Left forelimb (tissue), 1 donor: ENCODE data around the gene CMTM1.

Experiments
- DNase-seq: peaks from one replicate; pipeline ENCODE4 v3.0.0-alpha.2; 2018; ENCODE audit warnings: low spot score

CMTM1 gene

GRCh38 chr16:66538910-66539309 lies 27.3 kb upstream of the CMTM1 start:
- no peak for DNase-seq

DNA sequence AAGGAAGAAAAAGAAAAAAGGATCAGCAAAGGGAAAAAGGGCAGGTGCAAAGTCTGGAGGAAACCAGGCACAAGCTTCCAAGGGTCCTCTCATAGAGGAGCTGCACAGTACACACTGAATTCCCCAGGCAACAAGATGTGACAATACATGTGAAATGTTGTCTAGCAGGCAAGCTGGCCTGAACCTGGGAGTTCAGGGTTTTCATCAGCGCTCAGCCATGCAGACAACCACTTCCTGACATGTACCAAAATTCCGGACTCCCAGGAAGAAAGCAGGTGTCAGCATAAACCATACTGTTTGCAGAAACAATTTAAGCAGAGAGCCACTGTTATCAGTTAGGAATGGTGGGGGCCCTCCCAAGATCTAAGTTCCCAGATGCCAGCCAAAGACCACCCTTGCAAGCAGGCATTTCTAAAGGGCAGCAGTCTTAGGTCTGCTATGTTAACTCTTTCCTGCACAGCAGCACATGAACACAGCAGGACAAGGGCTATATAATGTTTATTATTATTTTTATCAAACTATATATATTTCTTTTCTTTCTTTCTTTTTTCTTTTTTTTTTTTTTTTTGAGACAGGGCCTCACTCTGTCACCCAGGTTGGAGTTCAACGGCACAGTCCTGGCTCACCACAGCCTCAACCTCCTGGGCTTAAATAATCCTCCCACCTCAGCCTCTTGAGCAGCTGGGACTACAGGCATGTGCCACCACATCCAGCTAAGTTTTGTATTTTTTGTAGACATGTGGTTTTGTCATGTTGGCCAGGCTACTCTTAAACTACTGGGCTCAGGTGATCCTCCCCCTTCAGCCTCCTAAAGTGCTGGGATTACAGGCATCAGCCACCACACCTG lies 26.4 kb upstream of the CMTM1 start:
- DNase-seq = no peak

DNA sequence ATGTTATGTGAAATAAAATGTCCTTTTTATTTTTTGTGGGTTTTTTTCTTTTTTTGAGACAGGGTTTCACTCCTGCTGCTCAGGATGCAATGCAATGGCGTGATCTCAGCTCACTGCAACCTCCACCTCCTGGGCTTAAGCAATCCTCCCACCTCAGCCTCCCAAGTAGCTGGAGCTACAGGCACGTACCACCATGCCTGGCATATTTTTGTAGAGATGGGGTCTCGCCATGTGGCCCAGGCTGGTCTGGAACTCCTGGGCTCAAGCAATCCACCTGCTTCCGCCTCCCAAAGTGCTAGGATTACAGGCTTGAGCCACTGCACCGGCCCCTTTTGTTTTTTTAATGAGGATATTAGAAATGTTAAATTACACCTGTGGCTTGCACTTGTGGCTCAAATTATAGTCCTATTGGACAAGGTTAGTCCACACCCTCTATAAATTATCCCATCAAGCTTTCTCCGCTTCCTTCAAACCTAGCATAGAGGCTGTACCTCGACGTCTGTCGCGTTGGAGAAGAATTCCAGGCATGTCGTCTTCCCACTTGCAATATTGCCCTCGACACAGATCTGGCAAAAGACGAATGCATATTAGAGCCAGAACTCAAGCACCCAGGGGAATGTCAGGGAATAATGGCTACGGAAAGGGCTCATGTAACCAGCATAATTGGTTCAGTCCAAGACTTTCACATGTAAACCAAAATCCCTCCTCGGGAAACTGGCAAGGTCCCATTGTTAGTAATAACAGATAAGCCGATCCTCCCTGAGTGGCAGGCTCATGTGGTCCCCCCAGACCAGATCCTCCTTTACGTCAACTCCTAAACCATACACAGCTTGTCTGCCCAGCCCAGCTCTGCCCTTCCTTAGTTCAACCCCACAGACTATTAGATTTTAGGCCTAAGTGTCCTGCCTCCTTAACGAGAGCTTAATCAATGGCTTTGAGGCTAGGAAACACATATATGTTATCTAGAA lies 24.6 kb upstream of the CMTM1 start:
- DNase-seq = no peak

- no peak for DNase-seq
Measured at GRCh38 chr16:66542396-66542795, 23.8 kb upstream of the CMTM1 start.

DNA sequence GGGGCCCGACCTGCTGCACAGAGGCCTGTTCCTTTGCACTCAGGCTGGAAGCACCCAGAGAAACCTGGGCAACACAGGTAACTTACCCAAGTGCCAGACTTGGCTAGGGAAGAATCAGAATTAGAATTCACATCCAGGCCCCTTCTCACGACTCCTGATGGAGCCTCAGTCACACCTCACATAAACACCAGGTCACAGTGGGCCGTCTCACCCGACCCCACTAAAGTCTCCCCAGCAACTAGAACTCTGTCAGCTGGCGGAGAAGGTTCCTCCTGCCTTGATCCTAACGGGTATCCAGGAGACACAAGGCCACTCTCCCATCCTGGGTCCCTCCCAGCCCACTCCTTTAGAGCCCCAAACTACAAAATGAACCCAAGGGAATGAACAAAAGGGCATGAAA lies 22.7 kb upstream of the CMTM1 start:
- no peak for DNase-seq

GRCh38 chr16:66544016-66544757 lies 22.1 kb upstream of the CMTM1 start:
- no peak for DNase-seq

DNA sequence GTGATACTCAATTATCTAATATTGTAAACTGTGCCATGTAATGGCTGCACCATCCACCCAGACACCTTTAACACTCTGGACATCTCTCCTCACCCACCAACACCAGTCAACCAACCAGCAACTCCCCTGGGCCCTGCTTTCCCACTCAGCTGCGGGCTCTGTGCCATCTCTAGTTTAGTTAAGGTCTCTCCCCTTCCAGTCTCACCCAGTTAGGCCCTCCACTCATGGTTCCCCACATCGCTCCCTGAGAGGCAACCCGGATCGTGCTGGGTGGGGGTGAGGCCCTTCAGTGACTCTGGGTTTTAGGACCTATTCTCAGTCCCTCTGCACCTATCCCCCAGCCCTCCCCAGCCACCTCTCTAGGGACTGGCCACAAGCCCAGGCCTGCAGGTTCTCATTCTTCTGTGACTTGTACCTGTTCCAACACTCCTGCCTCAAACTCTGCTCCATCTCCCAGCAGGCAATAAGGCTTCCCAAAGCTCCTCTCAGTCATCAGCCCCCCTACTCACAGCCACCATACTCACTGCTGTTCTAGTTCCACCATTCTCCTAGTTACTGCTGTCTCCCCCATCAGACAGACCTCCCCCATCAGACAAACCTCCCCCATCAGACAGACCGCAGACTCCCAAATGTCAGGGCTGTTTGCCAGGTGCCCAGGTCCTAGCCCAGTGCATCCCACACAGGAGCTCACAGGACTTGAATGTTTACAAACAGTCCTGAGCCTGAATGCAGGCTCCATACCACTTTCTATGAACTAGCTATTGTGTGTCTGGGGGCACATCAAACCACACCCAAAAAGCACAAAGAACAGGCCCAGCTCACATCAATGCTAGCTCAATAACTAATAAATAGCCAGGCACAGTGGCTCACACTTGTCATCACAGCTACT lies 18.9 kb upstream of the CMTM1 start:
- no peak for DNase-seq

DNA sequence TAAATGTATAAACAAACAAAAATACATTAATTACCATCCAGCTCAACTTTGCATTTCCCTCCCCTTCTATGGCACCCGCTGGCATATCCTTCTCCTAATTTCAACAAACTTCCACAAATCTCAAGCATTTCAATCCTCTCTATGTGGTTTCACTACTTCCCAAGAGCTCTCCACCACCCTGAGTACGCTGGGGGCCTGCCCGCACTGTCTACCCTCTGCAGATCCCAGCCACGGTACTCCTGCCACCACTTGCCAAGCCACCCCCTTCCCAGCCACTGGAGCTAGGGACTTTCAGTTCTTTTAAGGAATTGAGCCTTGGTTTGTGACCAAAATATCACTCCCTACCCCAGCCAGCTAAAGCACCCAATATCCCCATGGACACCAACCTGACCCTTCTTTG lies 18.2 kb upstream of the CMTM1 start:
- no peak for DNase-seq

GRCh38 chr16:66548868-66549267 lies 17.4 kb upstream of the CMTM1 start:
- no peak for DNase-seq

DNA sequence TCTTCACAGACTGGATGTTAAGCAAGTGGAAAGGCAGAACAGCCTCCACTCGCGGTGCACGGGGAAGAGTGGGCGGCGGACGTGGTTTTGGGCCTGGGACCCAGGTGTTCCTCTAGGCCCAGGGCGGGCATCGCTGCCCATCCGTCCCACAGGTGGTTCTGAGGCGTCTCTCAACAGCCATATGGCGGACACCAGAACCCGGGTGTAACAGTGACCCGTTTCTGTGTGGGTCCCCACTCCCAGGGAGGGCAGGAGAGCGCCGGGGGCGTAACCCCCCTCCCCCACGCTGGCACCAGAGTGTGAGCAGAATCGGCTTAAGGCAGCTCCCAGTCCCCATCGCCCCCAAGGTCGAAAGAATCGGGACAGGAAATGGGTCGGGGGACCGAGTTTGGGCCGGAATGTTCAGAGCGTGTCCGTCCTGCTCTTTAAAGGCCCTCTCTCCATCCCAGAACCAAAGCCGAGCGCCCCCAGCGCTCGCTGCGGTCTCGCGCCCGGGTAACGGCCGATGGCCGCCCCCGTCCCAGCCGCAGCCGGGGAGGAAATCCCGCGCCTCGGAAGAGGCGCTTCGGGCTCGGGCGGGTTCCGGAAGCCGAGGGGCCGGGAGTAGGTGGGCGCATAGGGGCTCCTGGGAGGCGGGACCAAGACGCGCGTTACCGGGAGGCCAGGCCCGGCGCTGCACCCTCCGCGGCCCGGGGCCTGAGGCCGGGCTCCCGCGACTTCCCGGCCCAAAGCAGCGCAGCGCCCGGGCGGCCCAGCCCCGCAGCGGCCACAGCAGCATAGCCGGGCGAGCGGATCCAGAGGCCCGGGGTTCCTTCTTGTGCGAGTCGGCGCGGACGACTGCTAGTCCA lies 16.7 kb upstream of the CMTM1 start, which contains the start of gene TK2:
TSS of gene TK2 (minus strand) at position 839 of the 848 bp plus-strand sequence. CDS start at position 778, 61 bp downstream.
- peak; percentile 91 for DNase-seq

DNA sequence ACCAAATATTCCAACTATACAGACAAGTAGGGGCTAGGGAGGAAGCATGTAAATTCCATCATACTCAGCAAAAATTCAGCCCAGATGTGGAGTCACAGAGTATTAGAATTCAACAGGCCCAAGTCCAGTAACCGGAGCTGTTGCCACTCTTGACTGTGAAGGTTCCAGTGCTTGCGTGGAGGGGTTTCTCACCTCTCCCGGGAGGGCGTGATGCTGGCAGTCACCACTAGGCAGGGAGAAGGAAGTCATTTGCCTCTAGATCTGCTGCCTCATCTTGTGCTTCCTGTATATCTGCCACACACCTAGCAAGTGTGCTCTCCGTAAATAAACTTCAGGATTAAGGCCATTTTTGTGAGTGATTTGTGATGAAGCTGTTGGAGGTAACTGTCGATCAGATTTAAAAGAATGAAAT lies 14.9 kb upstream of the CMTM1 start:
- DNase-seq = no peak

- no peak for DNase-seq
Measured at GRCh38 chr16:66551788-66552285, 14.4 kb upstream of the CMTM1 start.

GRCh38 chr16:66552286-66553177 lies 13.7 kb upstream of the CMTM1 start, which contains the start of gene CKLF:
TSS of gene CKLF (plus strand) at chr16:66552576. CDS start at chr16:66552716, 140 bp downstream.
- DNase-seq = peak; percentile 95

- no peak for DNase-seq
Measured at GRCh38 chr16:66553223-66553622, 13.0 kb upstream of the CMTM1 start.

DNA sequence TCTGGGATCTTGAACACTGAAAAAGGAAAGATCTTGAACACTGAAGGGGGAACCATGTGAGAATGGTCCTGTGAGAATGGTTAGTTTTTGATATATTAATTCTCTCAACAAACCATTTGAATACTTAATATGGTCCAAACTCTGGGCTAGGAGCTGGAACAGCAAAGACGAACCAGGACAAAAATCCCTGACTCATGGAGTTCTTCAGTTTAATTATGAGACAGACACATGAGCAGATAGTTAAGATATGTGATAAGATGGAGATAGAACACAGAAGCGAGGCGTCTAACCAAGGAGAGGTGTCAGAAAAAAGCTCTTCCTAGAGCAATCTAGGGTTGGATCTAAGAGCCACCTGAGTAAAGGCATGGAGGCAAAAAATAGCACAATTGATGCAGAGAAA lies 12.2 kb upstream of the CMTM1 start:
- no peak for DNase-seq

DNA sequence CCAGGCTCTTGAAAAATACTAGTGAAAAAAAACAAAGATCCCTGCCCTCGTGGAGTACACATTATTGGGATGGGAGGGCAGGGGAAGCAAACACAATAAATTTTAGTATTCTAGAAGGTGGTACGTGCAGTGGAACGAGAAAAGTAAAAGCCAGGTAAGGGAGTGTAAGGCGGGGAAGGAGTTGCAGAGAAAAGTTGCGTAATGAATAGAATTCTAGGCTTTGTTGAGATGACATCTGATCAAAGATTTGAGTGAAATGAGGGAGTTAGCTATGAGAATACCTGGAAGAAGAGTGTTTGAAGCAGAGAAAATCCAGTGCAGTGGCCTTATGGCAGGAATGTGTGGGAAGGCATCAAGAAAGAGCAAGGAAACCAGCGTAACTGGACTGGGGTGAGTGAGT lies 11.7 kb upstream of the CMTM1 start:
- no peak for DNase-seq

GRCh38 chr16:66560107-66560506 lies 6.1 kb upstream of the CMTM1 start:
- no peak for DNase-seq

DNA sequence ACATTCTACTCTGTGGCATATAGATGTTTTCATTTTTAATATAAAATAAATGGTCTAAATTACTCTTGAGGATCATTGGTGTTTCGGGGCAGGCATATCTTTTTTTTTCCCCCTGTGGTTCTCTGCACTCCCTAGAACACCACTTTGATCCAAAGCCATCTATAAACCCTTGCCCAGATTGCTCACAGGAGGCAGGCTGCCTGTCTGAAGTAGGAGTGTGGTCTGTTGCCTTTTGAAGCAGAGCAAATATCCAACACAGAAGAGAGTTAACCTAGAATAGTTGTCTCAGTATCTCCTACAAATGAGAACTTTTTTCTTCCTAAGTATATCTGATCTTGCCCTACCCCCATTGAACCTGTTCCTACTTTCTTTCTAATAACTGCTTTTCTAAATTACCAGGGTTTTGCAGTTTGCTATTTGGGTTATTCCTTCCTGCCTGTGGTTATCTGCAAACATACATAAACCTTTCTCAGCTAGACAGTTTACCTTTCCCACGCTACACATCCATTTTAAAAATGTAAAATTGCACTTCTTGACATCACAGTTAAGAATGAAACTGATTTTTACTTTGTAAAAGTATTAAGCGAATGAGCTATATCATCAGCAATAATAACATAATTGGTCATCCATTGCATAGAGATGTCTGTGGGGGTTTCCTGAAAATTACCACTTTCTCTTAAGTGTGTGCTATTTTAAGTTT lies 4.7 kb upstream of the CMTM1 start:
- no peak for DNase-seq
